Fibroblast of the aortic adventitia (primary cell): ENCODE measurements around the gene SFTPB. TPM values are rescaled to one million over a fixed set of nuclear protein-coding genes. Genes with fewer than 3 reads are reported as not detected.

Source experiments
- DNase-seq: peaks from one replicate; pipeline ENCODE4 v3.0.0-alpha.2; 2010; ENCODE audit warnings: low read depth
- H3K4me3 ChIP-seq: 2 replicates; pipeline ENCODE4 v1.5.1; 2011; ENCODE audit warnings: low read depth, mild to moderate bottlenecking, control low read depth, low read length, moderate library complexity
- total RNA-seq: library from RNA; depleted of rRNA; stranded (reverse); fragments of >200 nt; gene quantifications from 2 replicates; pipeline ENCODE4 v1.2.3, GENCODE V29; 2012; ENCODE audit warnings: low replicate concordance
- TF ChIP-seq, protein P1 (sequence below): IDR thresholded peaks from 2 replicates; pipeline ENCODE4 v1.5.1; 2011; ENCODE audit warnings: mild to moderate bottlenecking, low read length, control low read depth, inconsistent platforms; ENCODE audit not compliant: insufficient read depth

SFTPB gene
- total RNA-seq, 1 donor = 0.09 TPM

DNA sequence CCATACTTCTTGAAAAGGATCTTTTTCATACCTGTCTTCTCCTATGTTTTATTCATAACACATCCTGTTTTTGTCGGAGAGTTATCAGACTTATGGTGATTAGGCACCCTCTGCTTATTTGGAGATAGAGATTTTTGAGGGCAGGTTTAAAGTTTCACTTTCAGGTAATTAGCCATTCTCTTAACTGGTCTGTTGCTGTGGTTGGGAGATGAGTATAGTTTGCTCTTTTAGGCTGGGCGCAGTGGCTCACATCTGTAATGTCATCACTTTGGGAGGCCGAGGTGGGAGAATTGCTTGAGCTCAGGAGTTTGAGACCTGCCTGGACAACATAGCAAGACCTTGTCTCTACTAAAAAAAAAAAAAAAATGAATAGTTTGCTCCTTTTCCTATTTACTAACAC, 25.3 kb downstream of the SFTPB start:
- TF ChIP-seq, protein P1, sequence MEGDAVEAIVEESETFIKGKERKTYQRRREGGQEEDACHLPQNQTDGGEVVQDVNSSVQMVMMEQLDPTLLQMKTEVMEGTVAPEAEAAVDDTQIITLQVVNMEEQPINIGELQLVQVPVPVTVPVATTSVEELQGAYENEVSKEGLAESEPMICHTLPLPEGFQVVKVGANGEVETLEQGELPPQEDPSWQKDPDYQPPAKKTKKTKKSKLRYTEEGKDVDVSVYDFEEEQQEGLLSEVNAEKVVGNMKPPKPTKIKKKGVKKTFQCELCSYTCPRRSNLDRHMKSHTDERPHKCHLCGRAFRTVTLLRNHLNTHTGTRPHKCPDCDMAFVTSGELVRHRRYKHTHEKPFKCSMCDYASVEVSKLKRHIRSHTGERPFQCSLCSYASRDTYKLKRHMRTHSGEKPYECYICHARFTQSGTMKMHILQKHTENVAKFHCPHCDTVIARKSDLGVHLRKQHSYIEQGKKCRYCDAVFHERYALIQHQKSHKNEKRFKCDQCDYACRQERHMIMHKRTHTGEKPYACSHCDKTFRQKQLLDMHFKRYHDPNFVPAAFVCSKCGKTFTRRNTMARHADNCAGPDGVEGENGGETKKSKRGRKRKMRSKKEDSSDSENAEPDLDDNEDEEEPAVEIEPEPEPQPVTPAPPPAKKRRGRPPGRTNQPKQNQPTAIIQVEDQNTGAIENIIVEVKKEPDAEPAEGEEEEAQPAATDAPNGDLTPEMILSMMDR = no peak

DNA sequence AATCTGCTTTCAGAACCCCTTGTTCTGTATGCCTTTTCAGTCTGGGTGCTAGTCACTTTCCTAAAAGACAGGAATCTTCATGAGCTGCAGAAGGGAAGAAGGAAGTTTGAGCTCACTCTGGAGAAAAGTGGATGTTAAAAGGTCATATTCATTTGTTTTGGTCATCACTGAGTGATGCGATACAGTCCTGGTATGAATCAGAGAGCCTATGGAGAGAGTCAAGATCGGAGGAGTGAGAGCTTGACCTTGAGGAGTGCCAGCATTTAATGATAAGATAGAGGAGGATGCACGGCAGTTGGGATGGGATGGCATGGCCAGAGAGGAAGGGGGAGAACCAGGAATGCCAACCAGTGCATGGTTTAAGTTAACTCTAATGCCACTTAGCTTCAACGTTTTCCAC, 32.4 kb downstream of the SFTPB start:
- no peak for DNase-seq

More for the DNA sequence above, 25.3 kb downstream of the SFTPB start:
- no peak for DNase-seq
- H3K4me3 ChIP-seq = no peak overlapping the region

GRCh38 chr2:85635011-85635410, 33.0 kb downstream of the SFTPB start:
- no peak for DNase-seq
- TF ChIP-seq, protein P1 = no peak
- H3K4me3 ChIP-seq = no peak overlapping the region

More for the DNA sequence above, 32.4 kb downstream of the SFTPB start:
- H3K4me3 ChIP-seq = no peak overlapping the region
- TF ChIP-seq, protein P1 = no peak

- no peak for DNase-seq
- TF ChIP-seq, protein P1 = no peak
Observed at GRCh38 chr2:85631316-85631715, 36.7 kb downstream of the SFTPB start.

GRCh38 chr2:85628658-85629057, 39.3 kb downstream of the SFTPB start:
- no peak for DNase-seq
- no peak overlapping the region for H3K4me3 ChIP-seq
- TF ChIP-seq, protein P1 = no peak

More at GRCh38 chr2:85631316-85631715, 36.7 kb downstream of the SFTPB start:
- no peak overlapping the region for H3K4me3 ChIP-seq

- DNase-seq = no peak
- TF ChIP-seq, protein P1 = no peak
- H3K4me3 ChIP-seq = no peak overlapping the region
Observed at GRCh38 chr2:85623991-85624390, 44.0 kb downstream of the SFTPB start.

GRCh38 chr2:85621338-85621737, 46.7 kb downstream of the SFTPB start:
- TF ChIP-seq, protein P1 = no peak
- no peak overlapping the region for H3K4me3 ChIP-seq
- DNase-seq = no peak
